Suprapubic skin (tissue), 3 donors: ENCODE measurements around the gene SEMA3C.

ENCODE experiments used
- CTCF ChIP-seq, 2 donors: fragments of 200-600 bp in 1 of 2; fragments of 450-650 bp in 1 of 2; sonication (generic) in 1 of 2; IDR thresholded peaks; one replicate each; pipeline ENCODE4 v1.5.1; 2016 to 2019; ENCODE audit warnings: antibody characterized with exemption in 2 of 2, mild to moderate bottlenecking in 1 of 2, moderate library complexity in 1 of 2
- EP300 ChIP-seq: sonication (generic); formaldehyde crosslinking; IDR thresholded peaks from one replicate; pipeline ENCODE4 v1.6.1; 2017; ENCODE audit warnings: antibody characterized with exemption
- POLR2A ChIP-seq, 2 donors: fragments of 450-650 bp; IDR thresholded peaks; one replicate each; pipeline ENCODE4 v1.6.1; 2017; ENCODE audit warnings: antibody characterized with exemption in 2 of 2, mild to moderate bottlenecking in 2 of 2, moderate library complexity in 2 of 2

DNA sequence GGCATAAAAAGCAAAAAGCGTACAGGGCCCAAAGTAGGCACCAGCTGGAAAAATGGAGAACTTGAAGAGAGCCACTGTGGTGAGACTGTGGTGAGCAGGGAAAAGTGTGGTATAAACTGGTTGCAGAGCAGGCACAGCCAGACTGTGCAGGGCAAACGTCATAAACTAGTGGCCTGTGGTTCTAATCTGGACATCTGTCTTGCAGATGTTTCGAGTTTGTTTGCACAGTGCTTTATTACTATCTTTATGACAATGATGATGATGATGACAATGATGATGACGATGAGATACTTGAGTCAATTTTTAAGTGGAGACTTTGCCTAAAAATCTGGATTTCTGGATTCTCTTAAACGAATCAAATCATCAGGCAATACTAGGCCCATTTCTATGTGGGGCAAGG is 45.7 kb downstream of the SEMA3C start:
- TF ChIP-seq CTCF (IDR thresholded peaks at IDR 0.05) (no peak), EP300 (no peak), POLR2A (IDR thresholded peaks at IDR 0.05) (no peak)
